RWPE2 (cell line): ENCODE measurements around the gene SLC35F3.

Source experiments
- ATAC-seq: fragments of 200-7000 bp; cut with Tn5 transposase; 3 replicates; pipeline ENCODE4 v1.9.1; 2021; ENCODE audit warnings: low read depth
- DNase-seq: peaks from one replicate; pipeline ENCODE4 v3.0.0-alpha.2; 2020; ENCODE audit warnings: low spot score
- H3K27ac ChIP-seq: fragments of 450-650 bp; 2 replicates; pipeline ENCODE4 v1.5.1; 2017; ENCODE audit warnings: mild to moderate bottlenecking; ENCODE audit not compliant: poor library complexity, severe bottlenecking
- H3K27me3 ChIP-seq: fragments of 250-450 bp; sonication (Bioruptor Pico); 2 replicates; pipeline ENCODE4 v1.5.1; 2021; ENCODE audit warnings: mild to moderate bottlenecking, moderate library complexity; ENCODE audit not compliant: insufficient read depth, poor library complexity, severe bottlenecking
- H3K36me3 ChIP-seq: fragments of 250-450 bp; sonication (Bioruptor Pico); 2 replicates; pipeline ENCODE4 v1.5.1; 2020; ENCODE audit warnings: low read depth, mild to moderate bottlenecking, moderate library complexity
- H3K4me1 ChIP-seq: fragments of 250-450 bp; sonication (Bioruptor Pico); 2 replicates; pipeline ENCODE4 v1.5.1; 2021; ENCODE audit warnings: mild to moderate bottlenecking, moderate library complexity; ENCODE audit not compliant: insufficient read depth, poor library complexity, severe bottlenecking
- H3K4me3 ChIP-seq: fragments of 250-450 bp; sonication (Bioruptor Pico); 2 replicates; pipeline ENCODE4 v1.5.1; 2021; ENCODE audit warnings: mild to moderate bottlenecking, moderate library complexity; ENCODE audit not compliant: severe bottlenecking
- H3K9me3 ChIP-seq: fragments of 250-450 bp; sonication (Bioruptor Pico); 2 replicates; pipeline ENCODE4 v1.5.1; 2021; ENCODE audit warnings: mild to moderate bottlenecking, moderate library complexity; ENCODE audit not compliant: severe bottlenecking
- TF ChIP-seq, protein P1 (sequence below): fragments of 450-650 bp; IDR thresholded peaks from one replicate; pipeline ENCODE4 v1.5.1; 2017; ENCODE audit warnings: mild to moderate bottlenecking, moderate library complexity; ENCODE audit not compliant: poor library complexity, severe bottlenecking

Gene SLC35F3

DNA sequence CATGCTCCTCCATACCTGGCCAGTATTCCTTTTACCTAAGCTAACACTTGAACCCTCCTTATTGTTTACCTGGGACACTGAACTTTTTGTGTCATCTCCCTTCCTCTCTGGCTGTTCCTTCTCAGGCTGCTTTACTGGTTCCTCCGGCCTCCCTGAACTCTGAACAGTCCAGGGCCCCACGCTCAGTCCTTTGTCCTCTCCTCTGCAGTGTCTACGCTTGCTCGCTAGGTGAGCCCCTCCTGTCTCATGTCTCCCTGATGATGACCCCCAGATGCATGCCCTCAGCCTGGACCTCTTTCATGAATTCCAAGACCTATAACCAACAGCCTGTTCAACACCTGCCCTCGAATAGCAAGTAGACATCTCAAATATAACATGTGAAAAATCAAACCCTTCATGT lies 360.4 kb downstream of the SLC35F3 start:
- Histone ChIP-seq H3K27me3 (no peaks in the 10 kb centered on the region), H3K27ac (no peak overlapping the region), H3K9me3 (no peaks in the 10 kb centered on the region), H3K4me1 (peaks cover 12% of the 10 kb centered on the region), H3K36me3 (no peaks in the 10 kb centered on the region), H3K4me3 (no peak overlapping the region)
- no peak for DNase-seq
- TF ChIP-seq, protein P1, sequence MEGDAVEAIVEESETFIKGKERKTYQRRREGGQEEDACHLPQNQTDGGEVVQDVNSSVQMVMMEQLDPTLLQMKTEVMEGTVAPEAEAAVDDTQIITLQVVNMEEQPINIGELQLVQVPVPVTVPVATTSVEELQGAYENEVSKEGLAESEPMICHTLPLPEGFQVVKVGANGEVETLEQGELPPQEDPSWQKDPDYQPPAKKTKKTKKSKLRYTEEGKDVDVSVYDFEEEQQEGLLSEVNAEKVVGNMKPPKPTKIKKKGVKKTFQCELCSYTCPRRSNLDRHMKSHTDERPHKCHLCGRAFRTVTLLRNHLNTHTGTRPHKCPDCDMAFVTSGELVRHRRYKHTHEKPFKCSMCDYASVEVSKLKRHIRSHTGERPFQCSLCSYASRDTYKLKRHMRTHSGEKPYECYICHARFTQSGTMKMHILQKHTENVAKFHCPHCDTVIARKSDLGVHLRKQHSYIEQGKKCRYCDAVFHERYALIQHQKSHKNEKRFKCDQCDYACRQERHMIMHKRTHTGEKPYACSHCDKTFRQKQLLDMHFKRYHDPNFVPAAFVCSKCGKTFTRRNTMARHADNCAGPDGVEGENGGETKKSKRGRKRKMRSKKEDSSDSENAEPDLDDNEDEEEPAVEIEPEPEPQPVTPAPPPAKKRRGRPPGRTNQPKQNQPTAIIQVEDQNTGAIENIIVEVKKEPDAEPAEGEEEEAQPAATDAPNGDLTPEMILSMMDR: no peak
- ATAC-seq: no peak

DNA sequence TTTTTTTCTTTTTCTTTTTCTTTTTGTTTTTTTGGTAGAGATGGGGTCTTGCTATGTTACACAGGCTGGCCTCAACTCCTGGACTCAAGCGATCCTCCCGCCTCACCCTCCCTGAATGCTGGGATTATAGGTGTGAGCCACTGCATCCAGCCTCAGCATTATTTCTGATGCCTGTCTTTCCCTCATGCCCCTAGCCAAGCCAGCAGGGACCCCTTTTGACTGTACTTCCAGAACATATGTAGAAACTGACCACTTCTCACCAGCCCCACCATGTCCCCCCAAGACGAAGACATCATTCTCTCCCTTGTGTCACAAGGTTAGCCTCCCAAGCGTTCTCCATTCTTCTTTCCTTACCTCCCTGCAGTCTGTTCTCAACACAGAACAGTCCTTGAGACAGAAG lies 360.8 kb downstream of the SLC35F3 start:
- ATAC-seq: no peak
- H3K4me3 ChIP-seq: no peak overlapping the region

DNA sequence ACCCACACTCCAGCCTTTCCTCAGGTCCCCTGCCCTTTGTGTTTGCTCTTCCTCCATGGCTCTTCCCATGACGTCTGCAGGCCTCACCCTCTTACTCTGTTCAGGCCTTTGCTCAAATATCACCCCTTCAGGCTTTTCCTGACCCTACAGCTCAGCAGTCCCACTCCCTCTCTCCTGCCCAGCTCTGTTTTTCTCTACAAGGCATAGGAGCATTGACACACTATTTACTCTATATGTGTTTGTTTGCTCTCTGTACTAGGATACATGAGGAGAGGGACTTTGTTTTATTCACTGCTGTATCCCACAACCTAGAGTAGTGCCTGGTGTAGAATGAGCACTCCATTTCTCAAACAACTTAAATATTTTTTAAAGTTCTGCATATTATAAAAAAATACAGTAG lies 361.4 kb downstream of the SLC35F3 start:
- no peak overlapping the region for H3K4me3 ChIP-seq
- peaks cover 4% of the 10 kb centered on the region for H3K4me1 ChIP-seq
- no peaks in the 10 kb centered on the region for H3K27me3 ChIP-seq
- no peaks in the 10 kb centered on the region for H3K9me3 ChIP-seq
- no peak for DNase-seq
- no peak for ATAC-seq
- H3K27ac ChIP-seq: no peak overlapping the region
- TF ChIP-seq, protein P1: no peak
- no peaks in the 10 kb centered on the region for H3K36me3 ChIP-seq

More for the DNA sequence above, 360.8 kb downstream of the SLC35F3 start:
- no peaks in the 10 kb centered on the region for H3K27me3 ChIP-seq
- H3K27ac ChIP-seq: no peak overlapping the region
- DNase-seq: no peak
- no peaks in the 10 kb centered on the region for H3K36me3 ChIP-seq
- TF ChIP-seq, protein P1: no peak
- no peaks in the 10 kb centered on the region for H3K9me3 ChIP-seq
- H3K4me1 ChIP-seq: peaks cover 9% of the 10 kb centered on the region

DNA sequence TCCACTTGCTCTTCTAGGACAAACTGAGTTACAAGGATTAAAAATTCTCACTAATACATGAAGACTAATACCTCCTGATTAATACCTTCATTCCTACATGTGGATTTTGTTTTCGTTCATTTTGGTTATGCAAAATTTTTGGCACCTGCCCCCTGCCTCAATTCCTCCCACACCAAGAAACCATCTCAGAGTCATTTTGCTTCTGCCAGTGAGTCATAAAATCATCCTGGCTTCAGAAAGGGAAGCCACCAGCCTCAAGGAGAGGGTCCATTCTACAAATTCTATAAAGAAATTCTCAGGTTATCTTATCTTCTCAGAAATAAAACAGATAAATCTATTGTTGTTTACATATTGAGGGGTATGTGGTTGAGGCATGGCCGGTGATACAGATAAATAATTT lies 365.6 kb downstream of the SLC35F3 start:
- Histone ChIP-seq H3K9me3 (no peaks in the 10 kb centered on the region), H3K27ac (no peak overlapping the region), H3K36me3 (no peaks in the 10 kb centered on the region), H3K4me3 (no peak overlapping the region), H3K27me3 (no peaks in the 10 kb centered on the region), H3K4me1 (no peaks in the 10 kb centered on the region)
- DNase-seq (no peak), ATAC-seq (no peak)
- TF ChIP-seq, protein P1: no peak

DNA sequence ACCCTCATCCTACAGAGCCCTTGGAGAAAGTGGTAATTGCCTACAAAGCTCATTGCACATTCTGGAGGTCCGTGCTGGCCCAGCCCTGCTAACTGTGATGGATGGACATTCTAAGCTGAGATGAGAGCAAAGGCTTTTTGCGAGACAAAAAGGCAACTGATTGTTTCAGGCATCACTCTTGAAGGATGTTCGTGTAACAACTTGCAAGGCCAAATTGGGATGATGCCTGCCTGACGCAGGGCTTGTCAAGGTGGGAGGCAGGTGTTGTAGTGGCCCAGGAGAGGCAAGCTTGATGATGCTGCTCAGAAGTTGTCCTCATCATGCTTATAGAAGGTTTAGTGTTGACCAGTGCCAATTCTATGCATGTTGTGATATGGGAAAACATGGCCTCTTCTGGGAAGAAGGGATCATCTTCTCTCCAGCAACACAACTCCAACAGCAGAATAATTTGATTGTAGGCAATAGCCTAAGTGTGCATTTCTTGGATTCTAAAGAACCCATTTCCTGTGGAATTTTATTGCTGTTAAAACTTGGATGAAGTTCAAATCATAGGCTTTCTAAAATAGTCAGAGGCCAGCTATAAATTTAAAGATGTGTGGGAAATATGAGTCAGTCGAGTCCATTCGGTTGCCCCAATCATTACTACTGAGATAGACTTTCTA lies 366.2 kb downstream of the SLC35F3 start:
- no peaks in the 10 kb centered on the region for H3K27me3 ChIP-seq
- H3K9me3 ChIP-seq: no peaks in the 10 kb centered on the region
- TF ChIP-seq, protein P1: no peak
- H3K36me3 ChIP-seq: no peaks in the 10 kb centered on the region
- H3K4me1 ChIP-seq: no peaks in the 10 kb centered on the region
- no peak overlapping the region for H3K27ac ChIP-seq
- DNase-seq (no peak), ATAC-seq (no peak)
- H3K4me3 ChIP-seq: no peak overlapping the region
